Fibroblast of pulmonary artery (primary cell): Measurements from ENCODE around the gene GSTP1.
"Not testable (repeated sequence)": the region's sequence is repeated elsewhere in the genome, so short reads cannot be mapped to it uniquely, and the experiment has no call there.

Experiments
- DNase-seq: peaks from one replicate; pipeline ENCODE4 v3.0.0-alpha.2; 2010; ENCODE audit warnings: low read depth
- H3K4me3 ChIP-seq: replicated peaks from 2 replicates; pipeline ENCODE4 v1.5.1; 2011; ENCODE audit warnings: low read depth, mild to moderate bottlenecking, control low read depth, low read length, moderate library complexity
- TF ChIP-seq, protein P1 (sequence below): IDR thresholded peaks from 2 replicates; pipeline ENCODE4 v1.5.1; 2011; ENCODE audit warnings: mild to moderate bottlenecking, control low read depth, low read length, inconsistent platforms; ENCODE audit errors: missing control alignments

The GSTP1 gene

DNA sequence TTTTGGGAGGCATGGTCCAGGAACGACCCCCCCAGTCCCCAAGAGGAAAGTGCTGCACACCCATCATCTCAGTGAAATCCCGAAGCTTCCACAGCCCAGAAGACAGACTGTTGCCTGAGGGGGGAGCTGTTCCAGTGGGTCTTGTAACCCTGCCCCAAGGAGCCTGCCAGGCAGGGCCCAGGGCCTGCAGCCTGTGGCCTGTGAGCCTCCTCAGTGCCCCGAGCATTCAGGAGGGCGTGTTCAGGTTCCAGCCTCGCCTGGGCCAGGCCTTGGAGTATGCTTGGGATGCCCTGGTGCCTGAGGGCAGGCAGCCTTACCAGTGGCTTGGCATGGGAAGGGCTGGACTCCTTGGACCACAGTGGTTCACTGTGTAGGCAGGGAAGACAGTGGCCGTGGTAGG lies 42.4 kb upstream of the GSTP1 start:
- DNase-seq: no peak
- no peak overlapping the region for H3K4me3 ChIP-seq
- TF ChIP-seq, protein P1, sequence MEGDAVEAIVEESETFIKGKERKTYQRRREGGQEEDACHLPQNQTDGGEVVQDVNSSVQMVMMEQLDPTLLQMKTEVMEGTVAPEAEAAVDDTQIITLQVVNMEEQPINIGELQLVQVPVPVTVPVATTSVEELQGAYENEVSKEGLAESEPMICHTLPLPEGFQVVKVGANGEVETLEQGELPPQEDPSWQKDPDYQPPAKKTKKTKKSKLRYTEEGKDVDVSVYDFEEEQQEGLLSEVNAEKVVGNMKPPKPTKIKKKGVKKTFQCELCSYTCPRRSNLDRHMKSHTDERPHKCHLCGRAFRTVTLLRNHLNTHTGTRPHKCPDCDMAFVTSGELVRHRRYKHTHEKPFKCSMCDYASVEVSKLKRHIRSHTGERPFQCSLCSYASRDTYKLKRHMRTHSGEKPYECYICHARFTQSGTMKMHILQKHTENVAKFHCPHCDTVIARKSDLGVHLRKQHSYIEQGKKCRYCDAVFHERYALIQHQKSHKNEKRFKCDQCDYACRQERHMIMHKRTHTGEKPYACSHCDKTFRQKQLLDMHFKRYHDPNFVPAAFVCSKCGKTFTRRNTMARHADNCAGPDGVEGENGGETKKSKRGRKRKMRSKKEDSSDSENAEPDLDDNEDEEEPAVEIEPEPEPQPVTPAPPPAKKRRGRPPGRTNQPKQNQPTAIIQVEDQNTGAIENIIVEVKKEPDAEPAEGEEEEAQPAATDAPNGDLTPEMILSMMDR: no peak

DNA sequence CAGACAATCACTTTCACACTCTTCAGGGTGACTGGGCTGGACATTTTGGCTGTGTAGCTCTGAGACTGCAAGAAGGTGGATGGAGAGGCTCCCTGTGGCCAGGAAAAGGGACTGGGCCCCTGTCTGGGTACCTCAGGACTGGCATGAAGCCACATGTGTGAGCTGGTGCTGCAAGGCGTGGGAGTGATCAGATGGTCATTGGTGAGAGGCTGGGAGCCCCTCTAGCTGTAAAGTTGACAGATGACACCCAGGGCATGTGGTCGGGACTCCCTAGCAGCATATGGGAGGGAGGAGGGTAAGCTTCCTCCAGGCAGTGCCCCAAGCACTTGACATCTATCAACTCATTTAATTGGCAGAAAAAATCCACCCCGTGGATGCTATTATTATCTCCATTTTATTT lies 41.4 kb upstream of the GSTP1 start:
- TF ChIP-seq, protein P1: no peak
- H3K4me3 ChIP-seq: no peak overlapping the region
- DNase-seq: no peak

DNA sequence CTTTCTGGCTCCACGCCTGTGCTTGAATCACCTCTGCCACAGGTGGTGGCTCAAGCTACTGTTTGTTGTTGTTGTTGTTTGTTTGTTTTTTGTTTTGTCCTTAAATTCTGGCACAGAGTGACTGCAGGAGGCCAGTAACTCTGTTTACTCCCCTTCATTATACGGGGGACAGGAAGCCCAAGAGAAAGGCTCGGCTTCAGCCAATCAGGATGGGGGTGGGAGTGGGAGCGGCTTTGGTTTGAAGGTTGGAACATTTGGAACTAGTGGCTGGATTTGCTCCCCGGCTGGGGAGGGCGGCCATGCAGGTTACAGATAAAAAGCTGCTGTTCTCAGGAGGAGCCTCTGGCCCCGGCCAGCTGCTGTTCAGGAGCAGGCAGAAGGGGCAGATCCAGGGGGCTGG lies 40.6 kb upstream of the GSTP1 start:
- no peak overlapping the region for H3K4me3 ChIP-seq
- TF ChIP-seq, protein P1: no peak
- DNase-seq: no peak

DNA sequence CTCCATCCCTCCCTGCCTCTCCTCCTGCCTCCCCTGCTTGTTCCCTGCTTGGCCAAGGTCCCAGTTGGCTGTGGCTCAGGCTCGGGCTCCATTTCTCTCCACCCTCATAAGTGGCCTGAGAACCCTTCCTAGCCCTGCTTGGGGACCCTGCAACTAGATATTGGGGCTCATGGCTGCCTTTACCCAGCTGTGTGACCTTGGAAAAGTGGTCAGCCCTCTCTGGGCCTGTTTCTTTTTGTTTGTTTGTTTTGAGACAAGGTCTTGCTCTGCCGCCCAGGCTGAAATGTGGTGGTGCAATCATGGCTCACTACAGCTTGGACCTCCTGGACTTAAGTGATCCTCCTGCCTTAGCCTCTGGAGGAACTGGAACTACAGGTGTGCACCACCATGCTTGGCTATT lies 40.0 kb upstream of the GSTP1 start:
- no peak for DNase-seq
- TF ChIP-seq, protein P1: no peak
- no peak overlapping the region for H3K4me3 ChIP-seq

DNA sequence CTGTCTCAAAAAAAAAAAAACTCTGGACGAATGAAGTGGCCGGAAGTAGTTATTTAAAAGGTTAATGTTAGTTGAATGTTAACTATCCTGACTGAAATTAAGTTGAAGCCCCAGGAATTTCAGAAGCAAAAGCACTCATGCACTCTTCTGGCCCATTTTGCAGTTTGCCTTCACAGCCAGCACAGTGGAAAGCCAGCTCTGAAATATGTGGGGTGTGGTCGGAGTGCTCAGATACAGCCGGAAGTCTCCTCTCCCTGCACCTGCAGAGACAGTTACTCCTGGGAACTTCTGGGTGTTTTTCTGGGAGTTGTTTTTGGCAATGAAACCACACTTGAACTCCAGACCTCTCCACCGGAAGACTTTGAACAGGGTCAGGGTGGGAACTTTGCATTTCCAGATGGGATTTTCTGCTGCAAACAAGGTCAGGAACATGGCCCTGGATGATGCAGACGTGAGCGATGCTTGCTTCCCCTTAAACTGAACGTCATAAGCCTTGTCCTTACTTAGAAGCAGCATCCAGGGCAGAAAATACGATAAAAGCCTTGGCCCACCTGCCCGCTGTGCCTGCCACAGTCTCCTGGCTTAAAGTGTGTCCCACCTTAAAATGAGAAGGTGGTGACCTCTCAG lies 38.9 kb upstream of the GSTP1 start:
- no peak overlapping the region for H3K4me3 ChIP-seq
- DNase-seq: no peak
- TF ChIP-seq, protein P1: no peak

DNA sequence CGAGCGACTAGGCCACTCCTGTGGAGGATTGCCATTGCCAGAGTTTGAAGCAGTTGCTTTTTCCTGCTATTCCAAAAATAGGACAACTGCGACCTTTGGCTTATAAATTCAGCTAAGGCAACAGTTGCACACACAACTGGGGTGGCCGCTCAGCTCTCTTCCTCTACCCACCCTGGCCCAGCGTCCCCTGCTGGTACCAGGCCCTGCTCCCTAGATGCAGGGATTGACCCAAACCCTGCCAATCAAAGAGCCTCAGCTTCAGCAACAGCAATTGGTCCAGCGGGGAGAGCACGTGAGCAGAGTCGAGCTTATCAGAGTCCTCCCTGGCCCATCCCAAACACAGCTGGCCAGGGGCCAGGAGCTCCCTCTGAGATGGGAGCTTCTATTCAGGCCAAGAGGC lies 38.3 kb upstream of the GSTP1 start:
- no peak for DNase-seq
- no peak overlapping the region for H3K4me3 ChIP-seq
- TF ChIP-seq, protein P1: no peak

DNA sequence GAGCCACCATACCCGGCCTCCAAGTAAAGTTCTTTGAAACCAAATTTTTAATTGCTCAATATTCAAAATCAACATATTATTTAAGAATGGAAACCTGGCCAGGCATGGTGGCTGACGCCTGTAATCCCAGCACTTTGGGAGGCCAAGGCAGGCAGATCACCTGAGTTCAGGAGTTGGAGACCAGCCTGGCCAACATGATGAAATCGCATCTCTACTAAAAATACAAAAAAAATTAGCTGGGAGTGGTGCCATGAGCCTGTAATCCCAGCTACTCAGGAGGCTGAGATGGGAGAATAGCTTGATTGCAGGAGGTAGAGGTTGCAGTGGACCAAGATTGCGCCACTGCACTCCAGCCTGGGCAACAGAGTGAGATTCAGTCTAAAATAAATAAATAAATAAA lies 35.5 kb upstream of the GSTP1 start:
- DNase-seq, H3K4me3 ChIP-seq: not testable (repeated sequence)
